Activated CD8-positive, alpha-beta T cell treated with anti-CD3 and anti-CD28 coated beads for 36 hours (primary cell): ENCODE measurements around the gene SEMA3D. TPM values are rescaled to one million over a fixed set of nuclear protein-coding genes. Genes with fewer than 3 reads are reported as not detected.

Source experiments
- ATAC-seq: fragments of 200-7000 bp; cut with Tn5 transposase; one replicate; pipeline ENCODE4 v1.10.0; 2021; ENCODE audit warnings: mild to moderate bottlenecking, moderate library complexity
- CTCF ChIA-PET: fragments of 350-600 bp; sonication (Branson Sonifier 250); formaldehyde crosslinking; loops from one replicate; lab custom pipeline; 2021; ENCODE audit warnings: antibody characterized with exemption; lab: Charles Lee
- POLR2A ChIA-PET: fragments of 350-600 bp; sonication (Branson Sonifier 250); formaldehyde crosslinking; loops from one replicate; lab custom pipeline; 2021; ENCODE audit warnings: antibody characterized with exemption; lab: Charles Lee
- DNase-seq: peaks from one replicate; pipeline ENCODE4 v3.0.0-alpha.2; 2020
- H3K27ac Mint-ChIP-seq: one replicate; pipeline ENCODE4 v1.8.0; 2021; ENCODE audit warnings: mild to moderate bottlenecking, mixed read lengths
- H3K27me3 Mint-ChIP-seq: one replicate; pipeline ENCODE4 v1.8.0; 2021; ENCODE audit warnings: mixed read lengths
- H3K36me3 Mint-ChIP-seq: one replicate; pipeline ENCODE4 v1.8.0; 2021; ENCODE audit warnings: low read depth, mixed read lengths
- H3K4me1 Mint-ChIP-seq: one replicate; pipeline ENCODE4 v1.8.0; 2021; ENCODE audit warnings: low read depth, mixed read lengths
- H3K4me3 Mint-ChIP-seq: one replicate; pipeline ENCODE4 v1.8.0; 2021; ENCODE audit warnings: mild to moderate bottlenecking, moderate library complexity, mixed read lengths
- H3K9me3 Mint-ChIP-seq: one replicate; pipeline ENCODE4 v1.8.0; 2021; ENCODE audit warnings: mixed read lengths
- CTCF ChIP-seq: fragments of 200-600 bp; IDR thresholded peaks from one replicate; pipeline ENCODE4 v1.8.0; 2022; ENCODE audit warnings: antibody characterized with exemption, mild to moderate bottlenecking
- intact Hi-C: fragments of 100-400 bp; cut with micrococcal nuclease; formaldehyde crosslinking; loops from one replicate; pipeline ENCODE4 v1.10.0; 2022
- total RNA-seq, 2 experiments: library from RNA; stranded (reverse); gene quantifications; one replicate each; pipeline ENCODE4 v1.2.3, GENCODE V29; 2021

The SEMA3D gene
- total RNA-seq, 2 experiments from 2014 or later = not detected

GRCh38 chr7:85052056-85052737, 134.7 kb downstream of the SEMA3D start:
- CTCF ChIA-PET = no interaction called here
- no peak overlapping the region for H3K4me3 Mint-ChIP-seq
- H3K27ac Mint-ChIP-seq = no peak overlapping the region

GRCh38 chr7:85046534-85046933, 140.3 kb downstream of the SEMA3D start:
- TF ChIP-seq CTCF = no peak
- H3K4me1 Mint-ChIP-seq = no peaks in the 10 kb centered on the region
- no peak overlapping the region for H3K4me3 Mint-ChIP-seq
- no peaks in the 10 kb centered on the region for H3K9me3 Mint-ChIP-seq
- POLR2A ChIA-PET = no interaction called here
- H3K36me3 Mint-ChIP-seq = no peaks in the 10 kb centered on the region
- no peak for ATAC-seq
- CTCF ChIA-PET = no interaction called here
- no peak overlapping the region for H3K27ac Mint-ChIP-seq
- peaks cover 2% of the 10 kb centered on the region for H3K27me3 Mint-ChIP-seq
- DNase-seq = no peak
- intact Hi-C loops = no loop called here

More at GRCh38 chr7:85052056-85052737, 134.7 kb downstream of the SEMA3D start:
- DNase-seq (no peak), ATAC-seq (no peak)
- H3K27me3 Mint-ChIP-seq = peaks cover 2% of the 10 kb centered on the region
- intact Hi-C loops = no loop called here
- POLR2A ChIA-PET = no interaction called here
- H3K36me3 Mint-ChIP-seq = no peaks in the 10 kb centered on the region
- H3K9me3 Mint-ChIP-seq = no peaks in the 10 kb centered on the region
- TF ChIP-seq CTCF = no peak
- no peaks in the 10 kb centered on the region for H3K4me1 Mint-ChIP-seq

- H3K27me3 Mint-ChIP-seq = no peaks in the 10 kb centered on the region
- no peaks in the 10 kb centered on the region for H3K36me3 Mint-ChIP-seq
- ChIA-PET POLR2A (no interaction called here), CTCF (interaction anchor here (0.7 to 1.8 kb wide), 8 partner anchors 8 to 770 kb away, joined by 3 to 6 read pairs (median 3); no protein-coding TSS in a partner anchor)
- H3K27ac Mint-ChIP-seq = no peak overlapping the region
- DNase-seq (peak; percentile 62), ATAC-seq (no peak)
- intact Hi-C loops = no loop called here
- peak; percentile 65 for TF ChIP-seq CTCF
- no peaks in the 10 kb centered on the region for H3K4me1 Mint-ChIP-seq
- H3K9me3 Mint-ChIP-seq = no peaks in the 10 kb centered on the region
- H3K4me3 Mint-ChIP-seq = no peak overlapping the region
Observed at GRCh38 chr7:85041605-85042216, 145.1 kb downstream of the SEMA3D start.

DNA sequence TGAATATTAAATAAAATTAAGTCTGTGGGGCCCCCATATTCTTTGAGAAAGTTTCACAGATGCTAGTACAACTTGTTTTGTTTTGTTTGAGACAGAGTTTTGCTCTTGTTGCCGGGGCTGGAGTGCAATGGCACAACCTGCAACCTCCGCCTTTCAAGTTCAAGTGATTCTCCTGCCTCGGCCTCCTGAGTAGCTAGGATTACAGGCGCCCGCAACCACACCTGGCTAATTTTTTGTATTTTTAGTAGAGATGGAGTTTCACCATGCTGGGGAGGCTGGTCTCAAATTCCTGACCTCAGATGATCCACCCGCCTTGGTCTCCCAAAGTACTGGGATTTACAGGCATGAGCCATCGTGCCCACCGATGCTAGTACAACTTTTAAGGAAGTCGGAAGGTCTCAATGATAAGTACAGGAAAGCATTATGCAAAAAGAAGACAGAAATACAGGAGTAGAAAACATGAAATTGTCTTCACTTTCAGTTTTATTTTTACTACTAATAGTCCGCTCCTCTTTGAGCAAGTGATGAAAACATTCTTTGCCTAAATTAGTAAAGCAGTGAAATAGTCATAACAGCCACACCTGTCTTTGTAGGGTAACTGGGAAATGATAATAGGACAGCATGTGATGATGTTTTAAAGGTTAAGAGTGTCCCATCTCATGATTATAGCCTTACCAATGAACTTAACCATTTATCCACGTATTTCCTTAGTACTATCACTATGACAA, 147.5 kb downstream of the SEMA3D start:
- CTCF ChIA-PET = no interaction called here
- no peak for DNase-seq
- intact Hi-C loops = no loop called here
- no peak for TF ChIP-seq CTCF
- Mint-ChIP-seq H3K36me3 (no peaks in the 10 kb centered on the region), H3K27me3 (peaks cover 2% of the 10 kb centered on the region), H3K4me1 (no peaks in the 10 kb centered on the region), H3K9me3 (no peaks in the 10 kb centered on the region), H3K27ac (no peak overlapping the region), H3K4me3 (no peak overlapping the region)
- POLR2A ChIA-PET = no interaction called here
- ATAC-seq = no peak

GRCh38 chr7:85038466-85038865, 148.4 kb downstream of the SEMA3D start:
- intact Hi-C loops = no loop called here
- no peak overlapping the region for H3K27ac Mint-ChIP-seq
- H3K27me3 Mint-ChIP-seq = peaks cover 2% of the 10 kb centered on the region
- no peak for ATAC-seq
- ChIA-PET CTCF (interaction anchor here (1.0 kb wide), 1 partner anchor 516 kb away, joined by 4 read pairs; no protein-coding TSS in a partner anchor), POLR2A (no interaction called here)
- H3K36me3 Mint-ChIP-seq = no peaks in the 10 kb centered on the region
- TF ChIP-seq CTCF = no peak
- H3K4me3 Mint-ChIP-seq = no peak overlapping the region
- H3K4me1 Mint-ChIP-seq = no peaks in the 10 kb centered on the region
- no peak for DNase-seq
- H3K9me3 Mint-ChIP-seq = no peaks in the 10 kb centered on the region
